GM10266 (cell line): ENCODE data around the gene SZT2.

Experiments used
- DNase-seq: peaks from one replicate; pipeline ENCODE4 v3.0.0; 2012; ENCODE audit errors: extremely low spot score
- CTCF ChIP-seq: IDR thresholded peaks from 2 replicates; pipeline ENCODE4 v1.5.1; 2012; ENCODE audit warnings: mild to moderate bottlenecking, low read depth; ENCODE audit not compliant: control insufficient read depth, insufficient read depth; ENCODE audit errors: missing control alignments

The SZT2 gene

GRCh38 chr1:43389326-43390313 lies at the start of gene SZT2, which contains the start of gene MED8:
Gene SZT2, plus strand, starts transcription at chr1:43389899. Its CDS starts 70 bp downstream, at chr1:43389969.
Gene MED8, minus strand, starts transcription at chr1:43389800. Its CDS starts 36 bp downstream, at chr1:43389764.
- peak; percentile 95 for DNase-seq
- no peak for TF ChIP-seq CTCF

- TF ChIP-seq CTCF, result no peak
- no peak for DNase-seq
Measured at GRCh38 chr1:43340559-43340958, 49.1 kb upstream of the SZT2 start.

GRCh38 chr1:43344267-43344850 lies 45.3 kb upstream of the SZT2 start:
- DNase-seq, result no peak
- TF ChIP-seq CTCF, result no peak

- TF ChIP-seq CTCF, result no peak
- DNase-seq, result no peak
Measured at GRCh38 chr1:43345120-43345519, 44.6 kb upstream of the SZT2 start.

- no peak for DNase-seq
- TF ChIP-seq CTCF, result no peak
Measured at GRCh38 chr1:43346636-43347035, 43.1 kb upstream of the SZT2 start.

- TF ChIP-seq CTCF, result no peak
- no peak for DNase-seq
Measured at GRCh38 chr1:43348343-43348808, 41.3 kb upstream of the SZT2 start.

- peak; percentile 81 for DNase-seq
- TF ChIP-seq CTCF, result no peak
Measured at GRCh38 chr1:43348809-43349593, 40.7 kb upstream of the SZT2 start.
